NCI-H1092 treated with DMSO at 0.1 percent for 48 hours (cell line): Measurements from ENCODE around the gene MTMR2.

ENCODE experiments used
- DNase-seq: peaks from one replicate; lab custom pipeline; 2025; lab: John Stamatoyannopoulos, UW

The MTMR2 gene

DNA sequence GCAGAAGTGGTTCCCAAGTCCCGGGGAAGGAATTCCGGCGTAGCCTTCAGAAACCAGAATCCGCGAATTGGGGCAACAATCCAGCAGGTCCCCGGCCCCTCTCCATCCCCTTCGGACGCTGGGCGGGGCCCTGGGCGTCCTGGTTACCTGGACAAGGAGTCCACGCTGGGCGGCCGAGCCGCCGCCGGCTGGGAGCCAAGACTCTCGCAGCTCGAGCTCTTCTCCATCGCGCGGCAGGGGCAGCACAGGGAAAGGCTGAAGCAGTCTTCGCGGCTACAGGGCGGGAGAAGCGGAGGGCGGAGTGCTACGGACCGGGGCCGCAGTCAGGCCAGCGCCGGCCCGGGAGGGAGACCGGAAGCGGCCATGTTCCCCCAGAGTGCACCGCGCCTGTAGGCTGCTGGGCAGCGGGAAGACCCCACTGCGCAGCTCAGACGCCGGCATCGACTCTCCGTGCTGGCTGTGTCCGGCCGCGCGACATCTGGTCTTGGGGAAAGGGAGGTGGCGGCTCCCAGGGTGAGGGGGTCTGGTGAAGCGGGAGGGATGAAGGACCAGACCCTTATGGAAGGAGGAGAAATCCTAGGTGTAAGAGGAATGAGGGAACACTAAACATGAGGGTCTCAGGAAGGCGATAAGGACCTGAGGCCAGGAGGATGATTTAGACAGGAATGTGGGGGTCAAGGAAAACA is at the start of gene MTMR2:
Gene MTMR2 (minus strand): TSS at position 380 of the 686 bp plus-strand sequence. CDS start 153 bp downstream, at position 227.
- peak; percentile 79 for DNase-seq

- DNase-seq, result no peak
These were observed 48.2 kb upstream of the MTMR2 start for GRCh38 chr11:95972060-95972459.

DNA sequence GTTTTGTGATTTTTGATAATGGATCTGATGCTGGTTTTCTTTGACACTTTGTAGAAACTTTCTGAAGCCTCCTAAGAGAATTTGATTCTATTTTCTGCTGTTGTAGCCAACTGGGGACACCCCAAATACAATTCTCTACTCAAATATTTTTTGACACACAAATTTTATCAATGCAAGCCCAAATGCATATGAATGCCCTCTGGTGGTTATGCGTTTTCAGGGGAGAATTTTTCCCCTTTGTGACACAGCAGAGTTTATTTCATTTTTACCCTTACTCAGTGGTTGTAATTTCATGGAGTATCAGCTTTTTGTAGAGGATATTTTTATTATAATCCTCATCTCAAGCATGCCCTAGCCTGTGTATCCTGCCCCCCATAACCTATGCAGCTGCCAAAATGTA is 44.7 kb upstream of the MTMR2 start:
- no peak for DNase-seq

GRCh38 chr11:95964281-95964680 is 40.4 kb upstream of the MTMR2 start:
- no peak for DNase-seq

GRCh38 chr11:95961758-95962157 is 37.9 kb upstream of the MTMR2 start:
- DNase-seq, result no peak

GRCh38 chr11:95950905-95951304 is 27.0 kb upstream of the MTMR2 start:
- DNase-seq, result no peak

- no peak for DNase-seq
These were observed 24.7 kb upstream of the MTMR2 start for GRCh38 chr11:95948637-95949036.

DNA sequence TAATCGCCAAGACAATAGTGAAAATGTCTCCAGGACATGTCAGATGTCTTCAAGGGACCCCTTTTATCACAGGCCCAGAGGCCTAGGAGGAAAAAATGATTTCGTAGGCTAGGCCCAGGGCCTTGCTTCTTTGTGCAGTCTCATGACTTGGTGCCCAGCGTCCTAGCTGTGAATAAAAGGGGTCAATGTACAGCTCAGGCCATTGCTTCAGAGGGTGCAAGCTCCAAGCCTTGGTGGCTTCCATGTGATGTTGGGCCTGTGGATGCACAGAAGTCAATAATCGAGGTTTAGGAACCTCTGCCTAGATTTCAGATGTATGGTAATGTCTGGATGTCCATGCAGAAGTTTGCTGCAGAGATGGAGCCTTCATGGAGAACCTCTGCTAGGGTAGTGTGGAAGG is 20.7 kb upstream of the MTMR2 start:
- DNase-seq, result no peak

GRCh38 chr11:95943546-95943945 is 19.6 kb upstream of the MTMR2 start:
- no peak for DNase-seq

DNA sequence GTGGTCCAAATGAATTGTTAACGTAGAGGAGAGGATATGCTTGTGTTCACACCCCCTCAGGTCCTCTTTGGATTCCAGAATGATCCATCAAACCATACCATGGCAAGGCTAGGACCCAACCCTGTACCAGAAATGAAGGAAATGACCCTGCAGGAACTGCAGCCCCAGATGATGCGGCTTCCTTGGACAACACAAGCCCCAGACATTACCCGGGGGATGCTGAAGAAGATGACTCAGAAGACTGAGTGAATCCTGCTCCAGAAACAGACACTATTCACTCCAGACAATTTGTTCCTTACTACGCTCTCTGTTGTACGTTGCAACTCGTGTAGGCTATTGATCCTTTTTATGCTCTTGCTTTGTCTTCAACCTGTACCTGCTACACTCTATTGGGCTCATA is 15.2 kb upstream of the MTMR2 start:
- DNase-seq, result no peak

DNA sequence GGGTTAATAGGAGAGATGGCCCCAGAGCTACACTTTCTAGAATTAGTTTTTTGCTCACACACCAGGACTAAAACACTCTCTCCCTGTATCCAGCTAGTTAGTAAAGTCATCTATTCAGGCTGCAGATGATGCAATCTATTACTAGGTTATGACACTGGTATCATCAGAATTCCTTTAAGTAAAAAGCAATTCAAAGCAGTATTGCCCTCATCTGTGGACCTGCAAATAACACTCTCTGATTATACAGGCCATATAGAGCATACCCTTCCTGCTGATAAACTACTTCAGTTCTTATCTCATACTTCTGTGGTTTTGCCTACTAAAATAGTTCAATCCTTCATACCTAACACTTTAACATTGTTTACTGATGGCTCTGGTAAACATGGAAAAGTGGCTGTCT is 13.5 kb upstream of the MTMR2 start:
- DNase-seq, result no peak

DNA sequence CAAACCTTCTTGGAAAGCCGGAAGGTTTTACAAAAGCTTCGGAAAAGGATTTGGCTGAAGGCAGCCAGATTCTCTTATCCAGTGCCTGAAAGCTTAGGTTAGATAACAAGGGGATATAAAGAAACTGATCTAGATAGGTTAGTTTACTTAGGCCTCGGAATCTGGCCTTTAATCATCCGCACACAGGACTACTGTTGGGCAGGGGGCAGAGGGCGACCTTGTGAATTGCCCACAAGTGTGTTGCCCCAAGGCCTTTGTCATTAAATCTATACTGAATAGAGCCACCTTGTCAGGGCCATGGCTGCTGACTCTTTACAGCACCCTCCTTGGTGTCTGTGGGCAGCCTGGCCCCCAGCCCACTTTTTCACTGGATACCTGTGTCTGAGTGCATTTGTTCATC is 9.7 kb upstream of the MTMR2 start:
- no peak for DNase-seq

DNA sequence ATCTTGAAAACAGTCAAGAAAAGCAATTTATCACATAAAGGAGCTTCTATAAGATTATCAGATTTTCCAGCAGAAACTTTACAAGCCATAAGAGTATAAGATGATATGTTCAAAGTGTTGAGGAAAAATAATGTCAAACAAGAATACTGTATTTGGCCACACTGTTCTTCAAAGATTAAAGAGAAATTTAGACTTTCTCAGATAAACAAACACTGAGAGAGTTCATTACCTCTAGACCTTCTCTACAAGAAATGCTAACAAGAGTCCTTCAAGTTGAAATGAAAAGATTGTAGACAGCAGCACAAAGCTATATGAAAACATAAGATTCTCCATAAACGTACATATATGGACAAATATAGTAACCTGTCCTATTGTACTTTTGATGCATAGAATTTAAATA is 8.0 kb upstream of the MTMR2 start:
- DNase-seq, result no peak

- no peak for DNase-seq
These were observed 7.0 kb upstream of the MTMR2 start for GRCh38 chr11:95930948-95931347.

DNA sequence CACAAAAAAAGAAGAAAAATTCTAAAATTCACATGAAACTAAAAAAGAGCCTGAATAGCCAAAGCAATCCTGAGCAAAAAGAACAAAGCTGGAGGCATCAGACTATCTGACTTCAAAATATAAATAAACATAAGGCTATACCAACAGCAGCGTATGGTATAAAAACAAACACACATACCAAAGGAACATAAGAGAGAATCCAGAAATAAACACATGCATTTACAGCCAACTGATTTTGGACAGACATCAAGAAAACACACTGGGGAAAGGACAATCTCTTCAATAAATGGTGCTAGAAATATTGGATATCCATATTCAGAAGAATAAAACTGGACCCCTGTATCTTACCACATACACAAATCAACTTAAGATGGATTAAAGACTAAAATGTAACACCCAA is 2.8 kb upstream of the MTMR2 start:
- DNase-seq, result no peak

DNA sequence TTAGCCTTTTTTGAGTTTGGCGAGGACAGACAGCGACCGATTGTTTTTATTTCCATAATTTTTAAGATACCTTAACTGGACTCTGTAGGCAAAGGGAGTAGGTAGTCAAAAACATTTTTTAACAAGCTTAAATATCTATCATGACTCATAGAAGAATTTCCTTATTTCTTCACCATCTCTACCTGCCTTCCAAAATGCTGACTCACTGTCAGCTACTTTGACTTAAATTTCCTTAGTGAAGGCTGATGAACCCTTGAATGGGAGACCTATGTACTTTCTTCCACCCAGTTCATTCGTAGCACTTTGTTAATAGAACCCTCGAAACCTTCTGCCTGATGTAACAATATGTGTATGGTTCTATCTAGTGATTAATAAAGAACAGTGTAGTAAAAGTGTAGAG is 1.1 kb upstream of the MTMR2 start:
- no peak for DNase-seq

DNA sequence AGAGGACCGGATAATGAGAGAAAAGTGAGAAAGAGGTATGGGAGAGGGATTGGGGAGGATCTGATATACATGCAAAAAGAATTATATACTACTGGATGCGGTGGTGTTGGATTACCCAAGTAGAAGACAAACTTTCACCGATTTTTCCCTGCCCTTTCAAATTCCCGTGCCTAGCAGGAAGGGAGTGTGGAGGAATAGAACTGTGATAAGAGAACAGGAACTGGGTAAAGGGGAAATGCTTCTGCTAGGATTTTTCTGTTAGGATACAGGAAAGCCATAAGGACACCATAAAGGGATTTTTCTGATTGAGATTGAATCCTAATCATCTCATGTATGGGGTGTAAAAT is 480 bp upstream of the MTMR2 start:
- DNase-seq, result no peak

DNA sequence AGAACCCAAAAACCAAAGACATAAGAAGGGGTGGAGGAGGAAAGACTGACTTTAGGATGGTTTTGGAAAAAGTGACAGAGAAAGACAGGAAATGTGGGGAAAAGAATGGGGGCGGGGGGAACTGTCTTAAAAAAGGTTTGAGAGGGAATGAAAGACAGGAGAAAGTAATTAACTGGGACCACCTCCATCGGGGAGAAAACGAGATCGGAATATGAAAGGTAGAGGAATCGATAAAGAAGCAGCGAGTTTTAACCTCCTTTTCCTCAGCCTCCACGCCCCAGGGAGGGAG is 524 bp downstream of the MTMR2 start:
- DNase-seq, result peak; percentile 43

DNA sequence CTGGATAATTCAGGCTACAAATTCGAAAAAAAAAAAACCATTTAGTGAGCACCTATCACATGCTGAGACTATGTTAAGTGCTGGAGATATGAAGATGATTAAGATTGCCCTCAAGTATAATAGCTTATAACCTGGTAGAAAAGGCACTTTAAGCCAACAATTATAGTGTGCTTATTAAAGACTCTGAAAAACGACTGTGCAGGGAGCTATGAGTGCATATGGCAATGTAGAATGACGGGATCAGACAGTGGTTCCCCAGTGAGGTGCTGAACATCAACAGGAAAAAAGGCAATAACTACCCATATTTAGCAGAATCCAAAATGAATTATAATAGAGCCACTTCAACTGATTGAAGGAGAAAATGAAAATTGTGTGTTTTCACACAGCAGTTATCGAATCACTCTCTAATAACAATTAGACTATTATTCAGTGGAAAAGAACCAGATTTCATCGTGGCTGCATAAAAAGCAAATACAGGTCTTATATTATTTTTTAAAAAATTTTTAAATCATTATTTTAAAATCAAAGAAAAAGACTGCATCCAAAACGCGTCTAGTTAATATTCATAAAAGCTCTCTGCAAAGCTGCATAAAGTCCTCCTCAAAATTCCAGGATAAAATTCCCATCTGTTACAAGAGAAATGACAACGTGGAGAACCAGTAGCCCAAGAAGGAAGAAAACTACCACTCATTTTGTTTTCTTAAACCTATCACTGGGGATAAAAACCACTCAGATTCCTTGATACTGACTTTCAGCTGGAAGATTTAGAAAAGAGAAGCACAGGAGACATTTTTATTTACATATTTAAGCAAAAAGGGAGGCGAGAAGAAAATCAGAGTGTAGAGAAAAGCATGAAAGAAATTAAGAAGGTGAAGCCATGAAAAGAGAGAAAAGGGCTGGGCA is 1.1 kb downstream of the MTMR2 start:
- no peak for DNase-seq

- no peak for DNase-seq
These were observed 1.8 kb downstream of the MTMR2 start for GRCh38 chr11:95922099-95922498.

- no peak for DNase-seq
These were observed 3.3 kb downstream of the MTMR2 start for GRCh38 chr11:95920460-95921105.

GRCh38 chr11:95919514-95919913 is 4.4 kb downstream of the MTMR2 start:
- no peak for DNase-seq

GRCh38 chr11:95918720-95919119 is 5.2 kb downstream of the MTMR2 start:
- DNase-seq, result no peak
